A549 treated with DMSO at 1 μM for 4 hours (cell line): ENCODE data around the gene LY86. TPM values are rescaled to one million over a fixed set of nuclear protein-coding genes. Genes with fewer than 3 reads are reported as not detected.

Experiments
- total RNA-seq: library from RNA; stranded (reverse); fragments of 200-300 nt; extraction: Qiagen RNA extraction; gene quantifications from 5 replicates; pipeline ENCODE4 v1.2.3, GENCODE V29; 2022; ENCODE audit warnings: low read depth

The LY86 gene
- not detected in 5 replicates for total RNA-seq

GRCh38 chr6:6588064-6588923, at the start of gene LY86:
Gene LY86 (plus strand): TSS chr6:6588720. CDS start chr6:6588735, 15 bp downstream.

